ENCODE data around the gene TMEM62. TPM values are rescaled to one million over a fixed set of nuclear protein-coding genes. Genes with fewer than 3 reads are reported as not detected.

Gene TMEM62
- total and polyA plus RNA-seq, 2 of the 8 experiments (the other 6 are each of a cell fraction or from before 2014, with no cell fraction given) = 2.0 to 4.0 TPM

- TF ChIP-seq TCF12 (IDR thresholded peaks at IDR 0.05; ENCODE audit: low read depth, low read length) (no peak), SP4 (IDR thresholded peaks at IDR 0.05; ENCODE audit: low read length) (no peak)
These were observed 38.1 kb upstream of the TMEM62 start (continued) for GRCh38 chr15:43095243-43095642.
